ENCODE measurements around the gene SLC34A1.

DNA sequence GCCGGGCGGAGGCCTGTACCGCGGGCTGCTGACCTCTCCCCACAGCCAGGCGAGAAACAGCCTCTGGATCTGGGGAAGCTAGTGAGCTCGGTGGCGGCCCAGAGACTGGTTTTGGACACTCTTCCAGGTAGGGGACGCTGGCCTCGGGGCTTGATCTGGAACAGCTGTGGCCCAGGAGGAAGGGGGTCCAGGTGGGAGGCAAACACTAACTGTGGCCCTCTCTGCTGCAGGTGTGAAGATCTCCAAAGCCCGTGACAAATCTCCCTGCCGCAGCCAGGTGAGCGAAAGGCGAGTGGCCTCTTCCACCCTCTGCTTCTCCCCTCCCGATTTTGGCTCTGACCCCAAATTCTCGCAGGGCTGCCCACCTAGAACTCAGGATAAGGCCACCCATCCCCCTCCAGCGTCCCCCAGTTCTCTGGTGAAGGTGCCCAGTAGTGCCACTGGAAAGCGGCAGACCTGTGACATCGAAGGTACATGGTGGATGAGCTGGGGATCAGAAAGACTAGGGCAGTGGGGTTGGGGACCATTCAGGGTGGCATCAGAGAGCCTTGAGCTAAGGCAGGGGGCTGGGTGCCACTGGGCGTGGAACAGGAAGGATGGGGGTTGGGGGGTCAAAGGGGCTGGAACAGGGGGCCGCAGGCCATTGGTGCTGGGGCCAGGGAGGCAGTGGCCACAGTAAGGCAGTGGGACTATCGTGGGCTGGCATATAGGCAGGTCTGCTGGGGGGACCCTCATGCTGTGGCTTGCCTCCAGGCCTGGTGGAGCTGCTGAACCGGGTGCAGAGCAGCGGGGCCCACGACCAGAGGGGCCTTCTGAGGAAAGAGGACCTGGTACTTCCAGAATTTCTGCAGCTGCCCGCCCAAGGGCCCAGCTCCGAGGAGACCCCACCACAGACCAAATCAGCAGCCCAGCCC, 12.9 kb upstream of the SLC34A1 start:
- TF ChIP-seq CTCF (conservative IDR thresholded peaks at IDR 0.05; ENCODE audit: low read depth, low read length) (no peak), EZH2 (IDR thresholded peaks at IDR 0.05; ENCODE audit: borderline replicate concordance, low read depth, low read length, poor library complexity, severe bottlenecking) (no peak)

Measured in A673 (cell line).